T-helper 22 cell (primary cell): ENCODE data around the gene FRMD7.
"Not testable (repeated sequence)": the region's sequence is repeated elsewhere in the genome, so short reads cannot be mapped to it uniquely, and the experiment has no call there.

Experiments
- DNase-seq: peaks from one replicate; pipeline ENCODE4 v3.0.0-alpha.2; 2020; ENCODE audit warnings: low read depth

FRMD7 gene

DNA sequence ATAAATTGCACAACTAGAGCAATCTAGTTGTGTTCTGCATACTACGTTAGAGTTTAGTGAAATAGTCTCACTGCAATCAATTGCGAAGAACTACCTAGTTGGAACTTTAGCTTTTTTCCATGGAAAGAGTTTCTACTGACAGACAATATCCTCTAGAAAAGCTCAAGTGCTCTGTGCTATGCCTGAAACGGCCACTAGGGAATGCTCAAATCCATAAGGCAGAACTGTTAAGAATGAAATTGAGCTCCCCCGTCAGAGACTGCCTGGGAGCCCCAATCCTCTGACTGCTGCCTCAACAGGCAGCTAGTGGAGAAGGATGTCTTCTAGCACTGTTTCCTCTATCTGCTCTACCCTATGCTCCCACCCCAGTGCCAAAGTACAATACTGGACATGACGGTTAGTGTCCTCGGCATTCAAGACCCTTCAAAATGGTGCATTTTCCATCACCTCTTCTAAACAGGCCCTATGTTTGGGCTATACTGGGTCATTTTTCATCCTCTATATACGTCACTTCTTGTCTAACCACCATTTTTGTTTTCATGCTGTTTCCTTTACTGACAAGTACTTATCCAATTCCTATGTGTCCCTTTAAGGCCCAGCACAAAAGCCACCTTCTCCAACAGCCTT lies 35.3 kb downstream of the FRMD7 start:
- no peak for DNase-seq

DNA sequence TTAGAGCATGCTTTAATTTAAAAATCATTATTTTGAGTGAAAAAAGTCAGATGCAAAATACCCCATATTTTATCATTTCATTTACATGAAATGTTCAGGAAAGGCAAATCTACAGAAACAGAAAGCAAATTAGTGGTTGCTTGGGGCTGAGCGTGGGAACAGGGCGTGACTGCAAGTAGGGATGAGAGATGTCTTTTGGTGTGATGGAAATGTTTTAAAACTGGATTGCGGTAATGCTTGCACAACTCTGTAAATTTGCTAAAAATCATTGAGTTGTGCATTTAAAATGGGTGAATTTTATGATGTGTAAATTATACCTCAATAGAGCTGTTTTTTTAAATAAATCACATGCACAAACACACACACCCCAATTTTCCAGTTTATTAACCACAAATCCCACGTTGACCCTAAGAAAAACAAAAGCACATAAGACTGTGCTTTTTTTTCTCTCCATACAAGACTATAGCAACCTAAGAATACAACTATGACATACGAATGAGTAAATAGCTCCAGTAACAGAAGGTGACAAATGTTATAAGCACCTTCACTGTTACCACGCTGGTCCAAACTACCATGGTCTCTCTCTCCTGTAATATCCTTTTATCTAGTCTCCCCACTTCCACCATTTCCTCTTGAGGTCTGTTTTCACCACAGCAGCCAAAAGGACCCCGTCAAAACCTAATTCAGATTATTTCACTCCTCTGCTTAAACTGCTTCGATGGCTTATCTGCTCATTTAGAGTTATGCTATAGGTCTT lies 37.2 kb downstream of the FRMD7 start:
- DNase-seq: no peak

DNA sequence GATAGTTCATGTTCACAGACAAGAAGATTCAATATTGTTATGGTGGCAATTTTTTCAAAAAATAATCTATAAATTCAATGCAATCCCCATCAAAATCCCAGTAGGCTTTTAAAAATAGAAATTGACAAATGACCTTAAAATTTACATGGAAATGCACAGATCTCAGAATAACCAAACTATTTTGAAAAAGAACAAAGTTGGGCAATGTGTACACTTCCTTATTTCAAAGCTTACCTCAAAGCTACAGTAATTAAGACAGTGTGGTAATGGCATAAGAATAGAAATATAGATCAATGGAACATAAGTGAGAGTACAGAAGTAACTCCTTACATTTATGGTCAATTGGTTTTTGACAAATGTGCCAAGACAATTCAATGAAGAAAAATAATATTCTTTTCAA lies 39.0 kb downstream of the FRMD7 start:
- no peak for DNase-seq

DNA sequence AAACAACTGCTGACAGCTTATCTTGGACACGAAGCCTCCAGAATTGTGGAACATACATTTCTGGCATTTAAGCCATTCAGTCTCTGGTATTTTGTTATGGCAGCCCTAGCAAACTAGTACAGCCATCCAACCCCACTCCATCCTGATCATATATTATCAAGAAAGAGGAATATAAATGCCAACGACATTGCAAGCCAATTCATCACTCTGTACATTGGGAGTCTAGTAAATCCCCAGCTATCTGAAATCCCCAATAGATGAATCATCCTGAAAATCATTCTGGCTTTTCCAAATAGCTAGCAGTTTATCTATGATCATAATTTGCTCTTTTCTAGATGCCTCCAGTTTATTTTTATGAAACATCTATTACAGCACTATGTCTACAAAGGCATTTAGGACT lies 41.1 kb downstream of the FRMD7 start:
- no peak for DNase-seq

DNA sequence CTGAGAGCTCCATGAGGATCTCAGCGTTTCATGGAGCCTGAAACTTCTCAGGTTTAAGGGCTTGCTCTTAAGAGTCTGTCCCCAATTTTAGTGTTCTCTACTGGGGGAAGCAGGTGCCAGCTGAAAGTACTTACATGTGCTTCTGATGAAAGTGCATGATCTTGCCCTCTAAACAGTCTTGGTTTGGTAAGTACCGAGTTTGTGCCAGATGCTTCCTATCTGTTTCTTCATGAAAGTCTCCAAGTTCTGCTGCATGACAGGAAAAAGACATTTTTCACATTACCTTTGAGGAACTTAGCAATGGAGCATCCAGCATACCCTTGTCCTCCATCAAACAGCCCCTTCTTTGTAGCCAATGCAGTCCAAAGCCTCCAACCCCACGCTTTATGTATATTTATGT lies 42.0 kb downstream of the FRMD7 start:
- DNase-seq: no peak

DNA sequence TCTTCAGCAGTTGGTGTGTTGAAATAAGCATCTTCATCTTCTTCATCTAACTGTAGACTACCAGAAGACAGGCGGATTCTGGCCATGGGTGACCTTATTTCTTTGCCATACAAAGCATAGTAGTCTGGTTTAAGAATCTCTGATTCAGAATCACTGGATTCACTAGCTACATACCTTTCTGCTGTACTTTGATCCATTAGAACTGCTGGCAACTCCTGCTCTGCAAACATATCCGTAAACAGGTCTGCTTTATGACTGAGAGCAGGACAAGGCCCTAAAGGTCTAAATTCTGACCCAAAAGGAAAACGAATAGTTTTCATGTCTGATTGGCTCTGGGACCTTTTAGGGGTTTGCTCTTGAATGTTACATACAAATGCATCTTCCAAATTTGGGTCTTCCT lies 49.9 kb downstream of the FRMD7 start:
- DNase-seq: no peak

DNA sequence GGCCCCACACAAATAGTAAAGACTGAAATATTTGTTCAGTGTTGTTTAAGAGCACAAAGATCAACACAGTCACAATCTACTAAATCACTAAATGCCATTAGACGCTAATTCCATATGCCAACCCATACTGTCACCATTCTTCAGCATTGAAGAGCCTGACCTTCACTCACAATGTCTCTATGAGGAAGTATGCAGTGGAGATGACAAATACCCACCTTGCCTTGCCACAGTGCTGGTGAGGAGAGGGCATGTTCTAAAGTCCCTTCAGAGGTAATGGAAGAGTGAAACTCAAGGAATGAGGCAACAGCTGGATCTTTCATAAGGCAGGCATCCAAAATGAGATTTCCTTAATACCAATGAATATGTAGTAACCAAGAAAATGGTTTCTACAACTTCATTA lies 50.4 kb downstream of the FRMD7 start:
- DNase-seq: no peak

DNA sequence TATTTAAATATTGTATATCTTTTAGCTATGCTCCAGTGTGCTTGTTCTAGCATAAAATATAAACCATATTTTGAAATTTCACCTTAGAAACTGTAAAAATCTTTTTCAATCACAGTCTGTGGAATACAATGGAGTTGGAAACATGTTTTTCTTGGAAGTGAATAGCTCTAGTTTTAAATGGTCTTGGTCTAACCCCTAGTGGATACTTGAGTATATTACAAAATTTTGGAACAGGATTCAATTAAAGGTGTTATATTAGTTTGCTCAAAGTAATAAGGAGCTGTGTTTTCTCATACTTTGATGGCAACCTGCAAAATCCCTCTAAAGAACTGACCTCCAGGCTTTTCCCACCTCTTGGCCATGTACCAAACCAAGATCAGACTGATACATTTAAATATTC lies 56.6 kb downstream of the FRMD7 start:
- no peak for DNase-seq

DNA sequence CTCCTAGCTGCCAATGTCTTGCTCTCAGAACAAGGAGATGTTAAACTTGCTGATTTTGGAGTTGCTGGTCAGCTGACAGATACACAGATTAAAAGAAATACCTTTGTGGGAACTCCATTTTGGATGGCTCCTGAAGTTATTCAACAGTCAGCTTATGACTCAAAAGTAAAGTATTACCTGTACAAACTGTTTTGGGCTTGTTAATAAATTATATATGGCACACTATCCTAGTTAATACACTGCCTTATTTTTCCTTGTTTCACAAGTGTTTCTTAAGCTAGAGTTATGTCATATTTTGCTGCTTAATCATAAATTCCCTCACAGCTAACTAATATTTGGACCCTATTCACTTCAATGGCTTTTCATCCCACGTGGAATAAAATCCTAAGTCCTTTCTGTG lies 59.4 kb downstream of the FRMD7 start:
- DNase-seq: no peak

DNA sequence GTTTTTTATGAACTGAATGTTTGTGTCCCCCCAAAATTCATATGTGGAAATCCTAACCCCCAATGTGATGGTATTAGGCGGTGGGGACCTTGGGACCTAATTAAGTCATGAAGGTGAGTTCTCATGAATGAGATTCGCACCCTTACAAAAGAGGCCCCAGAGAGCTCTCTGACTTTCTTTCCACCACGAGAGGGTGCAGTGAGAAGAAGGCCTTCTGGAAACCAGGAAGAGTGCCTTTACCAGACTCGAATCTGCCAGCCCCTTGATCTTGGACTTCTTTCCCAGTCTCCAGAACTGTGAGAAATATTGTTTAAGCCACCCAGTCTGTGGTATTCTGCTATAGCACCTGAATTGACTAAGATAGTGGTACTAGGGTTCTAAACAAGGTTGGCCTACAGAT lies 64.0 kb downstream of the FRMD7 start:
- DNase-seq: no peak

DNA sequence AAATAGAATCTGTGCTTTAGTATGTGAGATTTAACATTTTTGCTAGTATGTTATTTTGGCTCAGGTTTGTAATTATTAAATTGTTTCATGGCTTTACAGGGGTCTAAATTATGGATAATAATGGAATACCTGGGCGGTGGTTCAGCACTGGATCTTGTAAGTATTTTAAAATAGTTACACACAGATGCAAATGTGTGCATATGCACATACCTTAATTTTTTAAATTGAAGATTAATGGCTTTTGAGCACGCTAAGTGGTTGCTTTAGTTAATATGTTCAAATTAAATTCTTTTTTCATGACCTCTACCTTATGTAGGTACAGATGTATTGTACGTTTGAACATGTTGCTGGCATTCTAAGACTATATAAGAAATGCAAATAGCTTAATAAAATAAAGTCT lies 64.5 kb downstream of the FRMD7 start:
- DNase-seq: no peak

DNA sequence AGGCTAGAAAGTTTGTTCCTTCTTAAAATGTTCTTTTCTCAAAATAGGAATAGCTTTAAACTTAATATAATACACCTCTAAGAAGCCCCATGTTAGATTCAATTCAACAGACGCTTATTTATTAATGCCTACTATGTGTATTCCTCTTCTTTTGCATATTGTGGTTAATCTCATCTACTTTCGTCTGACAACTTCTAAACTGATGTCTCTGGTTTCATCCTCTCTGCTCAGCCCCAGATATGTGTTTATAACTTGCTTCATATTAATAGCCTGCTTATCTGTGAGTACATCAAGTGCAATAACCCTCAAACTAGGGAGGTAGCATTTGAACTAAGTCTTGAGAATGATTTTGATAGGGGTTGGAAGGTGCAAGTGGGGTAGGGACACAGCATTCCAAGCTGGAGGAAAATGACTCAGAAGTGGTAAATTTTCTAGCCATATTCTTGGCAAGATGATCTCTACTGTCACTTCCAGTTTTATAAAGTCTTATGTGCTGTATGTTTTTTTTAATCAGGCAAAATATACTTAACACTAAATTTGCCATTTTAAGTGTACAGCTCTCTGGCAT lies 67.8 kb downstream of the FRMD7 start:
- no peak for DNase-seq

DNA sequence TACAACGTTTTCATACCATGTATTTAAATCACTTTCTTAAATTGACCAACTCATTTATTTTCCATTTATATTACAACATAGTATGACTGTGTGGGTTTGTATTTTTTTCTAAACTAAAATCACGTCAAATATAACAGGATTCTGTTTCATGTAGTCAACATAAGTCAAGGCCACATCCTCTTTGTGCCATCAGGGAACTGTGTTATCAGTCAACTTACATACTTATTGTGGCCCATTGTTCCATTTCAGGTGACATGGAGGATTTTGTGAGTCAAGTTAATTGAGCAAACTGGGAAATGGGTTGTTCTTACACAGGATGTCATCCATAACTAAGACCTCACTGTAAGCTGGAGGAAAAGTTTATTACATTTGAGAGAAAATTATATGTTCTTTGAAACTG lies 68.8 kb downstream of the FRMD7 start:
- no peak for DNase-seq

DNA sequence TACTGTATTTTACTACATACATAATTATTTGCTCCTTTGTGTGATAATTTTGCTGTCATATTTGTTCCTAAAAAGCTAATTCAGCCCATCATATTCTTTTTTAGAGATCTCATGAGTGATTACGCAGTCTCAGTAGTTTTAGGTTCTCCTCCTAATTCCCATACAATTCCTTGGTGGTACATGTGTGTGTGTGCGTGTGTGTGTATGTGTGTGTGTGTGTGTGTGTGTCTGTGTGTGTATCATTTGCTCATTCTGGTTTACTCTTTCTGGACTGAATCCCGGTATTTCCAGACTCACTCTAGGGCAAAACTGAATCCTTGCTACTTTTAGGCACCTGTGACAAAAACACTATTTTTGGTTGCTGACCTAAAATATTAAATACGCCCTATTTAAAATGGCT lies 69.8 kb downstream of the FRMD7 start:
- DNase-seq: no peak

DNA sequence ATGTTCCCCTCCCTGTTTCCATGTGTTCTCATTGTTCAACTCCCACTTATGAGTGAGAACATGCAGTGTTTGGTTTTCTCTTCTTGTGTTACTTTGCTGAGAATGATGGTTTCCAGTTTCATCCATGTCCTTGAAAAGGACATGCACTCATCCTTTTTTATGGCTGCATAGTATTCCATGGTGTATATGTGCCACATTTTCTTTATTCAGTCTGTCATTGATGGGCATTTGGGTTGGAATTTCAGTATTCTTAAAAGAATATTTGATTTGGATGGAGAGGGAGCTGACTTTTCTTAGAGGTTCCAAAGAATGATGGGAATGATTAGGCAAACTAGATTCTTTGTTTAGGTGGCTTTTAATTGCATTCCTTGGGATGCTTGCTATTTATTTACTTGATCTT lies 76.0 kb downstream of the FRMD7 start:
- DNase-seq: not testable (repeated sequence)

DNA sequence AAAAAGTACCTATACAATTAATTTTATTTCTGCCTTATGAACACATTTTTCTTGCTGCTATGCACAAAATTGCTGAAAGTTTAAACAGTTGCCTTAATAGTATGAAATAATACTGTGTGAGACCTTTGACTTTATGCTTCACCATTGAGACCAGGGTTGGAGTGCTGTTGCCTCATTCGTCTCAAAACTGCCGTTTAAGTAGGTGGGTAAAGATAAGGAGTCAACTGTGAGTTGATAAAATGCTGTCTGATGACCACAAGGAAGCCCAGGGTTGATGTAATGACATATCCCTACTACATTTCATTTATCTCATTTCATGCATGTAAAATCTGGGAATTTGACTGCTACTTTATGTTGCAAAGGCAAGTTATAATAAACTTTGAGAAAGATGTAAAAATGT lies 81.3 kb downstream of the FRMD7 start:
- no peak for DNase-seq

DNA sequence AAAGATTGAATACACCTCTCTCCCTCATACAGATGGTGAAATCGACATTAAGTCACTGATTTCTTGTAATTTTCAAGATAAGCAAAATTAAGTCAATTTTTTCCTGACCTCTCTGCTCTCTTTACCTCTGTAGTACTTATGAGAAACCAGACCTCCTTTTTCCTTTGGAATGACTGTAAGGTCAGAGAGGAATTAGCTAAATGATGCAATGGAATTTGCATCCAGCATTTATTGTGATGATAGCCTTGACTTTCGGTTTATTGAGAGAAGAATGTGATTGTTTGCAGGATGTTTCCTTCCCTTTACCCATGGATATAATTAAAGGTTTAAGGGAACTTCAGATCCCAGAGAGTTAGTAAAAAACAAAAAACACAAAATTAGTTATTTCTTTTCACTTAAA lies 82.4 kb downstream of the FRMD7 start:
- DNase-seq: no peak

DNA sequence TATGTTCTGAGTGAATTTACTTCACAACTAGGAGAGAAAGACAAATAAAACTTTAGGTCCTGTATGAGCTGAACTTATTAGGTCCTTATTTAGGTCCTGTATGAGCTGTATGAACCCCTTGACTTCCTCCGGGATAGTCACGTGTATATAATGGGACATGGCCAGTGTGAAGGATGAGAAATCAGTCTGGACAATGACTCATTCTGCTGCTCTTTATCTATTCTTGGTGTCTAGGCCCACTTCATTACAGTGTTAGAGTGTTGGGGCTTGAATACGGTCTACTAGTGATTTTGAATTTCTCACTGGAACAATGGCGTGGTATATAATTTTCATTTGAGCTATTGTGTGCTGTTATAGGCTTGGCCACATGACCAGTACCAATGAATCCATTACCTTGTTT lies 82.9 kb downstream of the FRMD7 start:
- DNase-seq: no peak

DNA sequence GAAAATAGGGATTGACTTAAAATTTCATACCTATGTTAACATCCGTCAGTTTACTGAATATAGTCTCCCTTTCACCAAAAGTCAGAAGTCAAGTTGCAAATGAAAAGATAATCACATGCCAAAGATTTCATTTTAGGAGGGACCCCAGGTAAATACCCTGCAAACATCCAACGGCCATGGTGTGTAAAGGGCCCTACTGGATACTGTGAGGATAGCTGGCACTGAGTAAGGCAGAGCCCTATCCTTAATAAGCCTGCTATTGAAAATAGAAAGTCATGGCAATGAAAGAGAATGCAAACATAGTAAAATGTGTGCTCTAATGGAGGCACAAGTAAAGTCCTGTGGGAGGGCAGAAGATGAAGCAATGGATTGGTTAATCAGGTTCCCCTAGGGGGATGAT lies 83.8 kb downstream of the FRMD7 start:
- no peak for DNase-seq

DNA sequence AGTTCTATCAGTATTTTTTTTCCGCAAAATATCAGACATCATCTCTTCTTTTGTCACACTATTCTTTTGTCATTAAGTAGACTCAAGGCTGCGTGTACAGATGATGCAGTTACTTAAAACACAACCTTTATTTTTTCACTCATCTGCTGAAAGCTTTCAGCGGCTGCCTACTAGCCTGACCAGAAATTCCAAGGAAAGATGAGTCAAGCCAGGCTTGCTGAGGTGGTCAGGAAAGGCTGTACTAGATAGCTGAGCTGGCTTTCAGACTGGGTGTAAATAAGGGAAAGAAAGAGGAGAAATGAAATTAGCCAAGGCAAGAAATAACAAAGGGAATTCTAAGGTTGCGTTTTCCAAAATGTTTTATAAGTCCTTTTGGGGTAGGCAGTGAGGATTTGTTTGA lies 86.8 kb downstream of the FRMD7 start:
- DNase-seq: no peak

DNA sequence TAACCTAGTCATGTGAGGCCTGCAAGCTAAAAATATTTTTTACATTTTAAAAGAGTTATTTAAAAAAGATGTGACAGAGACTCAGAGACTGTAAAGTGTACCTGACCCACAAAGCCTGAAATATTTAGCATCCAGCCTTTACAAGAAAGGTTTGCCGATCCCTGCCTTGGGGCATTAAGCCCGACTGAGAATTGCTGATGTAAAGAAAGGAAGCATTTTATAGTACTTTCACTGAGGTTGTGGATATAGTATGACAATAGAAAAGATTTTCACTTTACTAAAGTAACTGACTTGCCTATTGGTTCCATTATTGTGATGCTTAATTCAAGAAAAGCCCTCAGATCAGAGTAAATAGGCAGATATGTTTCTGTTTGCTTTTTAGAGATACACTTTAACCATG lies 87.8 kb downstream of the FRMD7 start:
- no peak for DNase-seq

DNA sequence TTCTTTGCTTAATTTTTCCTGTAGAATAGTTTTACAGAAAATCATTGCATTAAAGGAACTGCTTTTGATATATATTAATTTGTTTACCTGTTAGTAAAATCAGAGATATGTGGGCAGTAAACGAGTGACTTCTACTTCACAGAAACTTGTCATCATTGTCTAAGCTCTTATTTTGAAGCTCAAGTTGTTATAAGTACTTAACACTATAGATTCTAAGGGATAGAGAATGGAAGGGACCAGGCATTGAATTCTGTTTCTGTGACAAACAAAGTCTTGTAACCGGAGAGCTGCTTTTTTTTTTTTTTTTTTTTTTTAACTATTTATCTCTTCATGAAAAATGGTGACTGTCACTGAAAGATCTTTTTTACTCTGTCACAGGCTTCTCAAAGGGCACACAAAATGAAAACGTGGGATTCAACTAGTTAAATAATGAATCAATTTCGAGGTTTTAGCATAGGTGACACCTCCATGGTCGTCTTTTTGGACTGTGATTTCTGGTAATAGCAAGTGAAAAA lies 90.3 kb downstream of the FRMD7 start:
- DNase-seq: no peak

DNA sequence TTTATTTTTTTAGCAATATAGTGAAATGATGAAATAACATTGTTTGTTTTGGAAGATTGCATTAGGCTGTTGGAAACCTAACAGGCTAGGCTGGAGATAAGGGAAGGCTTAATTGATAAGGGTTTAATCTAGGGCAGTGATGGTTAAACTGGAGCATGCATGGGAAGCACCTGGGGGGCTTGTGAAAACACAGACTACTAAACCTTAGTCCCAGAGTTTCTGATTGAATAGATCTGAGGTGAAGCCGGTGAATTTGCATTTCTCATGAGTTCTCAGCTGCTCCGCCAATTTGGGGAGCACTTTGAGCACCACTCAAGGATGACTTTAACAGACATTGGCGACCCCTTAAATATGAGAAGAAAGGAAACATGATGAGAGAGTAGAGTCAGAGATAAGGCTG lies 93.2 kb downstream of the FRMD7 start:
- no peak for DNase-seq

DNA sequence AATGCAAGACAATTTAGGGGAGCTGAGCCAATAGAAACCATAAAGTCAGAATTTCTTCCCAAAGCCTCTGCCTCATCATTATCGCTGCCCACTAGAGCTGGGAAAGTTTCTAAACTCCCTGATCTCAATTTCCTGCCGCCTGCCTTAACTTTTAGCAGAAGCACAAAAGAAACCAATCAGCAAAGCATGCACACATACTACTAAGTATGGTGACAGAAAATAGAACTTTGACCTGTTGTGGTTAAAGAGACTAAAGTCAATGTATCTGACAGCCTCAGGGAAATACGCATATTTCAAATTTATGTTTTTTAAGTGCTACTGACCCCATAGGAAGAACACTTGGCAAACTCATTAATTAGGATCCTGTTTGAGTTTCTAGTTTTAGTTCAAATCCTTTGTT lies 94.7 kb downstream of the FRMD7 start:
- no peak for DNase-seq
